Liver (tissue), 3 donors: ENCODE measurements around the gene ZIM2.

ENCODE experiments used
- EGR1 ChIP-seq, 2 donors: IDR thresholded peaks; 2 replicates each; pipeline ENCODE4 v1.6.1; 2016 to 2018; ENCODE audit warnings: antibody characterized with exemption in 2 of 2, low read depth in 2 of 2
- FOXA1 ChIP-seq: IDR thresholded peaks from 2 replicates; pipeline ENCODE4 v1.6.1; 2016; ENCODE audit warnings: antibody characterized with exemption
- GABPA ChIP-seq, 2 donors: IDR thresholded peaks in 1 of 2; conservative IDR thresholded peaks in 1 of 2; 2 replicates each; pipeline ENCODE4 v1.6.1; 2016; ENCODE audit warnings: antibody characterized with exemption in 2 of 2, mild to moderate bottlenecking in 1 of 2, moderate library complexity in 1 of 2
- JUND ChIP-seq, 2 donors: IDR thresholded peaks; 2 replicates each; pipeline ENCODE4 v1.6.1; 2016; ENCODE audit warnings: antibody characterized with exemption in 2 of 2
- MAX ChIP-seq: IDR thresholded peaks from 2 replicates; pipeline ENCODE4 v1.6.1; 2016; ENCODE audit warnings: antibody characterized with exemption
- RAD21 ChIP-seq, 2 donors: IDR thresholded peaks; 2 replicates each; pipeline ENCODE4 v1.6.1; 2016; ENCODE audit warnings: antibody characterized with exemption in 2 of 2, mild to moderate bottlenecking in 2 of 2
- REST ChIP-seq: IDR thresholded peaks from 2 replicates; pipeline ENCODE4 v1.6.1; 2016; ENCODE audit warnings: antibody characterized with exemption, mild to moderate bottlenecking
- RXRA ChIP-seq, 2 donors: IDR thresholded peaks; 2 replicates each; pipeline ENCODE4 v1.6.1; 2017 to 2018; ENCODE audit warnings: antibody characterized with exemption in 2 of 2, mild to moderate bottlenecking in 1 of 2
- SP1 ChIP-seq: IDR thresholded peaks from 2 replicates; pipeline ENCODE4 v1.6.1; 2018; ENCODE audit warnings: antibody characterized with exemption, mild to moderate bottlenecking
- TAF1 ChIP-seq: conservative IDR thresholded peaks from 2 replicates; pipeline ENCODE4 v1.6.1; 2016; ENCODE audit warnings: antibody characterized with exemption, mild to moderate bottlenecking
- YY1 ChIP-seq: IDR thresholded peaks from 2 replicates; pipeline ENCODE4 v1.6.1; 2016; ENCODE audit warnings: antibody characterized with exemption, mild to moderate bottlenecking
- ZBTB33 ChIP-seq: IDR thresholded peaks from 2 replicates; pipeline ENCODE4 v1.6.1; 2016; ENCODE audit warnings: antibody characterized with exemption
- TF ChIP-seq, protein P1 (sequence below): fragments of 150-350 bp; IDR thresholded peaks from 2 replicates; pipeline ENCODE4 v1.5.1; 2017; ENCODE audit warnings: improper control_type of control experiment, low read depth, low read length; ENCODE audit not compliant: missing input control
- TF ChIP-seq, protein P2 (sequence below): IDR thresholded peaks from 2 replicates; pipeline ENCODE4 v1.6.1; 2016; ENCODE audit warnings: antibody characterized with exemption
- donor health status: healthy.
- donor health status: healthy.

- no peak for TF ChIP-seq MAX
- TF ChIP-seq, protein P1, sequence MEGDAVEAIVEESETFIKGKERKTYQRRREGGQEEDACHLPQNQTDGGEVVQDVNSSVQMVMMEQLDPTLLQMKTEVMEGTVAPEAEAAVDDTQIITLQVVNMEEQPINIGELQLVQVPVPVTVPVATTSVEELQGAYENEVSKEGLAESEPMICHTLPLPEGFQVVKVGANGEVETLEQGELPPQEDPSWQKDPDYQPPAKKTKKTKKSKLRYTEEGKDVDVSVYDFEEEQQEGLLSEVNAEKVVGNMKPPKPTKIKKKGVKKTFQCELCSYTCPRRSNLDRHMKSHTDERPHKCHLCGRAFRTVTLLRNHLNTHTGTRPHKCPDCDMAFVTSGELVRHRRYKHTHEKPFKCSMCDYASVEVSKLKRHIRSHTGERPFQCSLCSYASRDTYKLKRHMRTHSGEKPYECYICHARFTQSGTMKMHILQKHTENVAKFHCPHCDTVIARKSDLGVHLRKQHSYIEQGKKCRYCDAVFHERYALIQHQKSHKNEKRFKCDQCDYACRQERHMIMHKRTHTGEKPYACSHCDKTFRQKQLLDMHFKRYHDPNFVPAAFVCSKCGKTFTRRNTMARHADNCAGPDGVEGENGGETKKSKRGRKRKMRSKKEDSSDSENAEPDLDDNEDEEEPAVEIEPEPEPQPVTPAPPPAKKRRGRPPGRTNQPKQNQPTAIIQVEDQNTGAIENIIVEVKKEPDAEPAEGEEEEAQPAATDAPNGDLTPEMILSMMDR, result no peak
- TF ChIP-seq, protein P2, sequence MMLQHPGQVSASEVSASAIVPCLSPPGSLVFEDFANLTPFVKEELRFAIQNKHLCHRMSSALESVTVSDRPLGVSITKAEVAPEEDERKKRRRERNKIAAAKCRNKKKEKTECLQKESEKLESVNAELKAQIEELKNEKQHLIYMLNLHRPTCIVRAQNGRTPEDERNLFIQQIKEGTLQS, result no peak
- no peak for TF ChIP-seq RAD21 (IDR thresholded peaks at IDR 0.05)
- TF ChIP-seq GABPA (IDR thresholded peaks at IDR 0.05 in 1 of 2, conservative IDR thresholded peaks at IDR 0.05 in 1 of 2), result no peak
- TF ChIP-seq REST, result no peak
- no peak for TF ChIP-seq EGR1 (IDR thresholded peaks at IDR 0.05; ENCODE audit: low read depth in 2 of 2)
- no peak for TF ChIP-seq JUND (IDR thresholded peaks at IDR 0.05)
- TF ChIP-seq RXRA (IDR thresholded peaks at IDR 0.05), result no peak
- no peak for TF ChIP-seq ZBTB33
- no peak for TF ChIP-seq TAF1
- no peak for TF ChIP-seq FOXA1
- no peak for TF ChIP-seq YY1
- no peak for TF ChIP-seq SP1
Observed at GRCh38 chr19:56810260-56810659, 30.3 kb downstream of the ZIM2 start.
